T-helper 2 cell treated with Interferon-gamma antibody and Interleukin-4, amounts not matched to agents 100 ng/mL and 5 ng/mL, for 36 hours (primary cell): ENCODE data around the gene TCF21. TPM values are rescaled to one million over a fixed set of nuclear protein-coding genes. Genes with fewer than 3 reads are reported as not detected.

Experiments
- intact Hi-C: fragments of 100-400 bp; cut with micrococcal nuclease; formaldehyde crosslinking; loops from one replicate; pipeline ENCODE4 v1.15.1; 2023
- total RNA-seq: library from RNA; stranded (reverse); gene quantifications from 2 replicates; pipeline ENCODE4 v1.2.3, GENCODE V29; 2022

The TCF21 gene
- total RNA-seq, 1 donor from 2014 or later: not detected

GRCh38 chr6:133889557-133890403 lies 867 bp downstream of the TCF21 start:
- intact Hi-C loops: loop anchor here (2.0 to 5.0 kb wide), 2 partner anchors 35 to 642 kb away; no protein-coding TSS in a partner anchor

- intact Hi-C loops: loop anchor here (2.0 to 5.0 kb wide), 2 partner anchors 36 to 643 kb away; no protein-coding TSS in a partner anchor
These were observed 1.8 kb downstream of the TCF21 start for GRCh38 chr6:133890711-133891148.

- intact Hi-C loops: loop anchor here (2.0 to 5.0 kb wide), 2 partner anchors 37 to 644 kb away; no protein-coding TSS in a partner anchor
These were observed 2.4 kb downstream of the TCF21 start for GRCh38 chr6:133891149-133891926.

- intact Hi-C loops: loop anchor here (2.0 to 5.0 kb wide), 2 partner anchors 37 to 645 kb away; no protein-coding TSS in a partner anchor
These were observed 3.3 kb downstream of the TCF21 start for GRCh38 chr6:133891927-133892812.

GRCh38 chr6:133892813-133893691 lies 4.1 kb downstream of the TCF21 start:
- intact Hi-C loops: loop anchor here (5.0 kb wide), 1 partner anchor 646 kb away; no protein-coding TSS in a partner anchor

- intact Hi-C loops: loop anchor here (5.0 kb wide), 1 partner anchor 647 kb away; no protein-coding TSS in a partner anchor
These were observed 5.0 kb downstream of the TCF21 start for GRCh38 chr6:133893946-133894345.

GRCh38 chr6:133894369-133894768 lies 5.5 kb downstream of the TCF21 start:
- intact Hi-C loops: loop anchor here (5.0 kb wide), 1 partner anchor 647 kb away; no protein-coding TSS in a partner anchor

- intact Hi-C loops: loop anchor here (5.0 kb wide), 1 partner anchor 648 kb away; no protein-coding TSS in a partner anchor
These were observed 6.0 kb downstream of the TCF21 start for GRCh38 chr6:133894795-133895358.

GRCh38 chr6:133895573-133896343 lies 6.8 kb downstream of the TCF21 start:
- intact Hi-C loops: no loop called here

- intact Hi-C loops: no loop called here
These were observed 7.4 kb downstream of the TCF21 start for GRCh38 chr6:133896344-133896721.

- intact Hi-C loops: no loop called here
These were observed 9.3 kb downstream of the TCF21 start for GRCh38 chr6:133898263-133898662.

- intact Hi-C loops: no loop called here
These were observed 10.6 kb downstream of the TCF21 start for GRCh38 chr6:133899556-133899955.

- intact Hi-C loops: no loop called here
These were observed 14.9 kb downstream of the TCF21 start for GRCh38 chr6:133903855-133904254.

- intact Hi-C loops: no loop called here
These were observed 17.1 kb downstream of the TCF21 start for GRCh38 chr6:133906050-133906449.

- intact Hi-C loops: loop anchor here (1.0 kb wide), 2 partner anchors 79 to 347 kb away; no protein-coding TSS in a partner anchor
These were observed 27.8 kb downstream of the TCF21 start for GRCh38 chr6:133916650-133917151.

GRCh38 chr6:133917781-133918180 lies 28.9 kb downstream of the TCF21 start:
- intact Hi-C loops: no loop called here

- intact Hi-C loops: no loop called here
These were observed 29.5 kb downstream of the TCF21 start for GRCh38 chr6:133918208-133918930.

- intact Hi-C loops: no loop called here
These were observed 30.4 kb downstream of the TCF21 start for GRCh38 chr6:133919362-133919761.
